GM18870 (cell line): ENCODE results near the gene LRGUK.
"Not testable (repeated sequence)": the region's sequence is repeated elsewhere in the genome, so short reads cannot be mapped to it uniquely, and the experiment has no call there.

Source experiments
- ATAC-seq: cut with Tn5 transposase; IDR thresholded peaks from one replicate; pipeline ENCODE4 v1.9.1; 2021; ENCODE audit warnings: moderate library complexity; ENCODE audit not compliant: unreplicated experiment

LRGUK gene

DNA sequence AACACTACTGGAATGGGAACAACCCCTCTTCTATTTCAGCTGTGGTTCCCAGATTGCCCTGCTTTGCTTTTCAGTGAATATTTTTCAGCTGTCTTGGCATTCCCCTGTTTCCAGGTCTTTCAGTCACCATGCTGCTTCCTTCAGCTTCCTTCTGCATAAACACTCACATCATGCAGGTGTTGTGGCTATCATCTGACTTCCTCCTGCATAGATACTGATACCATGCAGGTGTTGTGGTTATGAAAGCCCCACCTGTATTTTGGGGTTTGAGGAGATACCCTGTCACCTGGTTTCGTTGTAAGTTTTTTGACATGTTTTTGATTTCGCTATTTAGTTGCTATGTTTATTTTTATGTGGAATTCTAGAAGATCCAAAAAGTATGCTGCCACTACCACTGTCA is 118.1 kb downstream of the LRGUK start:
- no peak for ATAC-seq

DNA sequence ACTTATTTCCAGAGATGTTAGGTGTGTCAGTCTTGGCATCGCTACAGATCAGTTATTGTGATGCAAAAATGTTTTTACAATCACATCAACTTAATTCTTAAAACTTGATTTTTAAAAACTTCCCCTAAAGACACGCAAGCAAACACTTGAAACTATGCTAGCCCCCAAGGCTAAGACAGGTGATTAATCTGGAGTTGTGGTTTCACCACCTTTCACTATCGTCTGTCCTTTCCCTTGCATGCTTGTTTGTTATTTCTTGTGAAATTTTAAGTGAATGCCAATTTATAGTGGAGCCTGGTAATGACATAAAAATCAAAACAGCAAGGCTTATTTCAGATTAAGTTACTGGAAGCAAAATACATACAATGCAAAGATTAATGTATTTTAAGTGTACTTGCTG is 119.2 kb downstream of the LRGUK start:
- ATAC-seq: no peak

DNA sequence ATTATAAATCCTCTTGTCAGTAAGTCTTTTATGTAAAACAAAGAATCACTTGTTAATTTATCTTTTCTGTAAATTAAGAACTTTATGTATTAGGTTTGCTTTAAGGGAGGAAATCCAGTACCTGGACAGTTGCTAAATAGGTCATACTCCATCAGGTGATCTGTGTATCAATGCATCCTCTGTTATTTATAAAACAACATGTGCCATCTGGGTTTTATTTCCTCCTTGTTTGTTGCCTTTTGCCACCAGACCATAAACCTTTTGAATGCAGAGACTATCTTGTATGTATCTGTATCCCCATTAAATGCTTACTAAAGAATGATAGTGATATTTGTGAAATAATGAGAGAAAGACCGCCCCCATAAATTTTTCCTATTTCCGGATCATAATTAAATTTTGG is 119.6 kb downstream of the LRGUK start:
- no peak for ATAC-seq

DNA sequence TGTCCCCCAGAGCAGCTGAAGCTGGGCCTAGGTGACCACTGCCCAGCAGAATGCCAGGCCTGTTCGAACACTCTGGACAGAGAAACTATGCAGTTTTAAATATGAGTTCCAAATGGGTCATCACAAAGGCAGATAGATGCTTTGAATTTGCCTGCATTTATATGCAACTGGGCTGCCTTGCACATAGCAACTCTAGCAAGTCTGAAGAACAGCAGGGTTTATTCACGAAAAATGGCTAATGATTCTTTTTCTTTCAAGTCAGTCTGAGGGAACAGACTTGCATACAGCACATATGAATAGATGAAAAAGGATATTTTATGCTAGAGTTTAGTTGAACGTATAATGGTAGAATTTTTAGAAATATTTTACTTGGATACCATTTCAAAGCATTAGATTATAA is 121.1 kb downstream of the LRGUK start:
- no peak for ATAC-seq

DNA sequence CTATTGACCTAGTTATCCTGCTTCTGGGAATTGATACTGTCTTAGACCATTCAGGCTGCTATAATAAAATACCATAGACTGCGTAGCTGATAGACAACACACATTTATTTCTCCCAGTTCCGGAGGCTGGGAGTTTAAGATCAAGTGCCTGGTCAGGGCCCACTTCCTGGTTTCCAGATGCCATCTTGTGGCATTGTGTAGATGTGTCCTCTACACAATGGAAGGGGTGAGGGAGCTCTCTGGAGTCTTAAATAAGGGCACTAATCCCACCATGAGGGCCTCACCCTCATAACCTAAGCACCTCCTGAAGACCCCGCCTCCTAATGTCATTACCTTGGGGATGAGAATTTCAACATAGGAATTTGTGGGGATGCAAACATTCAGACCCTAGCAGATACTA is 127.2 kb downstream of the LRGUK start:
- no peak for ATAC-seq

DNA sequence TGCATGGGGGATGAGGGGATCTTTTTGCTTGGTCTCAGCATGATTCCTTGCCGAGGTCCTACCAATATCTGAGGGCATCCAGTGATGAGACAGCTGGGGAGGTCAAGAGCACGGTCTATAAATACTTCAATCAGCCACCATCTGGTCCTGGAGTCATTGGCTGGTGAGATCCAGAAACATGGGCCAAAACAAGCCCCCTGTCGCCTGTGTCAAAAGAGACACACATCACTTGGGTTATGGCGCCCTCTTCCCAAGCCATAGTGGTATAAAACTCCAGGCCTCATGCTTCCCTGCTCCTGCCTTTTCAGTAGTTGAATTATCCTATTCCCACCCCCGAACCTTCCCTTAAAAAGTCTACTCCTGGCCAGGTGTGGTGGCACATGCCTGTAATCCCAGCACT is 128.7 kb downstream of the LRGUK start:
- ATAC-seq: no peak

DNA sequence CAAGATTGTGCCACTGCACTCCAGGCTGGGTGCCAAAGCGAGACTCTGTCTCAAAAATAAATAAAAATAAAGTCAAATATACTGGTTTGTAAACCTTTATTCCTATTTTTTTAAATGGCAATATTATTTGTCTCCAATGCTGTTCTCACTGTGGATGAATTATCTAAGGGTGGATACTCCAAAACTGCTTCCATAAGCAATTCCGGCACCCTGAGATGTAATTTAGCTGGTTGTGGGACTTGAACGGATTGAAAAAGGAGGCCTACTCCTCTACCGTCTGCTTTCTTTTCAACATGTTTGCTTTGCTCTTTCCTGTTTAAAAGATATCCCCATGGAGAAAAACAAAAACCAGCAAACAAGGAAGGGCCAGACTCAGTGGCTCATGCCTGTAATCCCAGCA is 135.2 kb downstream of the LRGUK start:
- ATAC-seq: no peak

DNA sequence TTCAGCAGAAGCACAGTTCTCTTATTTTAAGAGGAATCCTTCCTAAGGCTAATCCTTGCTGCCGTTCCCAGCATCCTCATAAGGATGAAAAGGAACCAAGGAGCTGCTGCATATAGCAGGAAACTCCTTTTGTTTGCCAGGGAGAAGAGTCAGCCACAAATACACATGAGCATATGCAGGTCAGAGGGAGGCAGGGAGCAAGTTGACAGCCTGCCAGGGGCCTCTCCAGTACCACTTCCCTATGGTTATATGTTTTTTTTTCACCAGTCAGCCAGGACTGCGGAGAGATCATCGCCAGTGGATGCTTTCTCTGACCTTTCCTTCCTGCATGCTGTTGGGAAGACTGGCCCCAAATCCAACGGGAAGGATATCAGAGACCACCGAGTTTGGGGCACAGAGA is 149.8 kb downstream of the LRGUK start:
- no peak for ATAC-seq

DNA sequence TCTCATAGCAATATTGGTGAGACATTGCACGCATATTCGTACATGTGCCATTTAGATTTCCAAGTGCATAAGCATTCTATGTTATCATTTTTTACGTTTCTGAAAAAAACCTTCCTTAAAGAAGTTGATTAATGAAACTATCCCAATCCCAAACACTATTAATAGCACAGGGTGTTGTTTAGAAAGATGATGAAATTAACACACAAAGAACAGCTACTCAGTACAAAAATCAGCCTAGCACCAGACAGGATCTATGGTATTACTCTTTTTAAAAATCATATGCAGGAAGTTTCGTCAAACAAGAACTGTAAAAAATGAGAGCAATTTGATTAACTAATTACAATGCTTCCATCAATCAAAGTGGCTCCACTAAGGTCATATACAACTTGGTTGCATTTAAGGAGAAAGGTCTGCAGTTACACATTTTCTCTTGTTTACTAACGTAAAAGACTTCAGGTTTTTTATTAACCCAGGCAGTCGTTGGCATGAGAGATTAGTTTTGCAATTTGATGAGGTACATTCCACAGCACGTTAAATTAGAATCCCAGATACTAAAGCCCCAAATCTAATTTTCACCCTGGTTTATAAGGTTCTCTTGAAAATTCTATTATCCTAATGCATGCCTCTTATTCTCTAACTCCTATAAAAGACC is 151.5 kb downstream of the LRGUK start:
- ATAC-seq: no peak

DNA sequence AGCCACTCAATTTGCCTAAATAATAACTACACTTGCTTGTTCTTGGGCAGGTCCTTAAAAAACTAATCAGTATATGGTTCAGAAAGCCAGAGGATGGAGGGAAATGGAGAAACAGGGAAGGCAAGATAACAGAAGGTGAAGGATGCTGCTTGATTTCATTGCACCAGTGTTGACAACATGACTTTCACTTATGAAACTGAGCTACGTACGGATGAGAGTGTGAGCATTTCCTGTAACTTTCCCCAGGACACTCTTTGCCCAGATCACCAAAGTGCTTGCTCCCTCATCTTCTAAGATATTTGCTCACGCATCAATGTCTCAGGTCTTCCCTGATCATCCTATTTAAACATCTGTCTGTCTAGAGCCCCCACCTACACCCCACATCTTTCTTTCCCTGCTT is 152.2 kb downstream of the LRGUK start:
- no peak for ATAC-seq

DNA sequence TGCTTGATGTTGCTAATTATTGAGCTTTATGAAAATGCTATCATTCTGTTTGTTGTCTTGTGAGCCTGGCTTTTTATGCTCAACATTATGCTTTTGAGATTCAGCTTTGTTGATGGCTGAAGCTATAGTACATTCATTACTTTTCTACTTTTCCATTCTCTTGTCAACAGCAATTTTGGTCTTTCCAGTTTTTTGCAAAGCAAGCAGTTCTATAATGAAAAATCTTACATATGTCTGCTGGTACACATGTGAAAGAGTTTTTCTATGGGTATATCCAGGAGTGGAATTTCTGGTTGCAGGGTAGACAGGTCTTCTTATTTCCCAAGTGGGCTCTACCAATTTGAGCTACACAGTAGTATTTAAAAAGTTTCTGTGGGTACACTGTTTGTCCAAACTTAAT is 152.8 kb downstream of the LRGUK start:
- ATAC-seq: no peak

DNA sequence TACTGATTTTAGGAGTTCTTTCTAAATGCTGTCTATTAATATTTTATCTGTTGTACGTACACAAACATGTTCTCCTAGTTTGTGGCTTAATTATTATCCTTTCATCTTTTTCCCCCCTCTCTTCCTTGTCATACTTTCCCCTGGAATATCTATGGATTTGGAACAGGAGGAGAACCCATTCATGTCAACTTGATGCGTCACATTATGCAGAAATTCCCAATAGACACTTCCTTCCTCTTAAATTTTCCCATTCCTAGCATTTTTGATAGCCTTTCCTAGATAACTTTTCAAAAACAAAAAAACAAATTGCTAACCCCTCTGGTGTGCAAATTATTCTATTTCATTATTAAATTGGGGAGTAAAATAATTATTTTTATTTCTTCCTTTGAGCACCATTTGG is 153.4 kb downstream of the LRGUK start:
- no peak for ATAC-seq

DNA sequence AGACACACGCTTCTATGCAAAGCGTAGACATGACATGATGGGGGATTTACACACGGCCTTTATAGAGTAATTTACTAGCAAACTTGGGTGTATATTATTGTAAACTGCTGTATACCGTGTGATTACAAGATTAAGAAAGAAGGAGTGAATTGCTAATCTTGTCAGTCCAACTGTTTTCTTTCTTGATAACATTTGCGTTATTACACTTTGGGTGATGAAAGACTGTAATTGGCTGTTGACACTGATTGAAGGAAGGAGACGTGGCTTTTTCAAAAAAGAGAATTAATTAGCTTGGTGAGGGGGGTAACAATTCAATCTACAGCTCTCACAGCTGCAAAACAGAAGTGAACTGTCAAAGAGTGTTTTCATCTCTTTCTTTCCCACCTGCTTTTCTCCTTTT is 156.9 kb downstream of the LRGUK start:
- no peak for ATAC-seq

DNA sequence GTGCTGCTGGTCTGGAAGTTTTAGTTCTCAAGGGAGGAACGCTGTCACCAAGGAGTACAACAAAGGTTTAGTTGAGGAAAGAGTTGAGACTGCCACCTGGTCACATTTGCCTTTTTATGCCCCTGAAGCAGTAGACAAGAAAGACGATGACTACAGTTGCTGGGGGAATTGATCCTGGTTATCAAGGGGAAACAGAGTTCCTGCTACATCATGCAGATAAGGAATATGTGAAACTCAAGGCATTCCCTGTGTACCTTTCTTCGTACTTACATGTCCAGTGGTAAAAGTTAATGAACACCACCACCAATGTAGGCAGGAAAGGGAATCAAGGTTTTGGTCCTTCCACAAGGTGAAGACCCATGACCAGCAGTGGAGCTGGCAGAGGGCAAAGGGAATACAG is 157.8 kb downstream of the LRGUK start:
- no peak for ATAC-seq

DNA sequence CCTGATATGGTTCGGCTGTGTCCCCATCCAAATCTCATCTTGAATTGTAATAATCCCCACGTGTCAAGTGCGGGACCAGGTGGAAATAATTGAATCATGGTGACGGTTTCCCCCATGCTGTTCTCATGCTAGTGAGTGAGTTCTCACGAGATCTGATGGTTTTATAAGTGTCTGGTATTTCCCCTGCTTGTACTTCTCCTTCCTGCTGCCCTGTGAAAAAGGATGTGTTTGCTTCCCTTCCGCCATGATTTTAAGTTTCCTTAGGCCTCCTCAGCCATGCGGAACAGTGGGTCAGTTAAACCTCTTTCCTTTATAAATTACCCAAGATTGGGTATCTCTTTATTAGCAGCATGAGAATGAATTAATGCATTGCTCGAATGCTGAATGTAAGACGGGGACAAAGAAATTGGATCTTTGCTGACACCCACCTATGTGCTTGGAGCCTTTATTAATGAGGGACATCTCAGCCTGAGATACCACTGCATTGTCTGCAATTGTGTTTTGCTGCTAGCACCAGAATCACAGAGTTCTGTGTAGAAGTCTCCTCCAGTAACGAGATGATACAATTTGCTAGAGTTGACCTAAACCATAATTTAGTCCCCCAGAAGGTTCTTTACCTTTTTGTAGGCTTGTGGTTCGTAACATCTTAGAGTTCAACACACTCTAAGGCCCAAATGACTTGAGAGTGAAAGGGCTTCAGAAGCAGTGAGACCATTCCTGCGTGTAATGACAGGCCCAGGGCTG is 160.9 kb downstream of the LRGUK start:
- no peak for ATAC-seq

DNA sequence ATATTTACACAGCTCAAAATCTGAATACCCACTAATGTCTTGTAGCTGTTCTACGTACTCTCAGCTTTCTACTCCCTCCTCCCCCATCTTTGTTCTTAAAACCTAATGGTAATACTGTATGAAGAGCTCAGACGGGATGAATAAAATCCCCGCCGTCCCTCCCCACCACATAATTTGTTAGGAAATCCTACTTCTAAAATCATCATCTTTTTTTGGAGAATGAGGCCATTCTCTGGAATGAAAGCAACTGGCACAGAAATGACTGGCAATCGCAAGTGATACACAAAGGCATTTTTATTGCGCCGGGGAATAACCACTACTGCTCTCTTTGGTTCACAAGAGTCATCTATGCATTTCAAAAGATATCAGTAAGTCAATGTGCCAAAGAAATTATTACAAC is 162.3 kb downstream of the LRGUK start:
- ATAC-seq: no peak

DNA sequence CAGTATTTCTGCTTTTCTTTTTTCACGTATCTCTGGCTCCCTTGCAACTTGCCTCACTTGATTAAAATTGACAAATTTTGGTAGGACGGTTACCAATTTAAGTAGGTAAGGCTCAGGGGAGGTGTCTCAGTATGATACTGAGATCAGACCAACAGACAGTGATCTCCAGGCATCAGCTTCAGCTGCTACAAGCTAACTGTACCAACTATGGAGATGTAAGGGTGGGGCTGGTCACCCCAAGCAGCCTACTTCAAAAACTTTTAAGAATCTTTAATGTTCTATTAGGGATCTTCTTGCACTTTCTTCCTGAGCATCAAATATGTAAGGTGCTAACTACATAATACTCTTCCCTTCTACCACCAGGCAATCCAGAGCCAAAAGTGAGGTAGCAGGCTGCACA is 162.7 kb downstream of the LRGUK start:
- ATAC-seq: no peak

DNA sequence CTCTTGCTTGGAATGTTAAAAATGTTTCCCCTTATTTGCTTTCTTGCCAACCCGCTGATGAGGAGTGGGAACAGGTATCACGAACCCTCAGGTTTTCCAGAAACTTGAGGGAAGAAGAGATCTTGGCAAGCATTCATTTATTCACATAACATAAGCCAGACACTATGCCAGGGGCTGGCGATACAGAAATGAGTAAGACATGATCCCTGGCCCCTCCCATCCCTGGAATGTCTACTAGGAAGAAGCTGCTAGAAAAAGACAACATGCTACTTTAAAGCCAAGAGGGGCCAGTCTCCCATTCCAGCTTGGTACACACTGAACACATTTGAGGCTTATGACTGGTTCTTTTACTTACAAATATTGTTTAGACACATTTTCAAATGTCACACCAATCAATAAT is 163.1 kb downstream of the LRGUK start:
- ATAC-seq: no peak

DNA sequence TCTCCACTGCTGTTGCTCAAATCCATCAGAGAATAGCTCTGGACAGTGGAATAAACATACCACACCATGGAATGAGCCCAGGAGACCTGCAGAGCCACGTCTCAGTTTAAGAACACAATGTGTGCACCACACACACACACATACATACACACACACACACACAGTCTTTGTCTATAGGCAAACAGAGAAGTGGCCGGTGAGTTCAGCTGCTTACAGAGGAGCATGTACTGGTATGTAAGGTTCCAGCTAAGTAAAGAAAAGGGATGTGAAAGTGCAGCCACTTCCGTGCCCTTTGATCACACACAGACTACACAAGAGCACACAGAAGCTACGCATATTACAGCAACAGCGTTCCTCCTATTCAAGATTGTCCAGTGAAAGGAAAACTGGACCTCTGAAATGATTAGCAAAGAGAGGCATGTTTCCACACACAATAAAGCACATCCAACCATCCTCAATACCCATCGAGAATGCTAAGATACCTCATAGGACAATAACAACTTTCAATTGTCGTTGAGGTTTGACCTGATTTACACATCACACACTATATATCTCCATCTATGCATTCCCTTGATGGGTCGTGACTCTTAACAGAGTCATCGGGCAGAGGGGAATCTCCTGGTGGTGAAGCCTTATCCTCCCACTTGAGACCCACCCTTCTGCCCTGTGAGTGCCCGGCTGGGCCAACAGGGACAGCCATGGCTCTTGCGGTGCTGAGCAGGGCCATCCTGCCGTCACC is 166.0 kb downstream of the LRGUK start:
- ATAC-seq: peak; percentile 99

DNA sequence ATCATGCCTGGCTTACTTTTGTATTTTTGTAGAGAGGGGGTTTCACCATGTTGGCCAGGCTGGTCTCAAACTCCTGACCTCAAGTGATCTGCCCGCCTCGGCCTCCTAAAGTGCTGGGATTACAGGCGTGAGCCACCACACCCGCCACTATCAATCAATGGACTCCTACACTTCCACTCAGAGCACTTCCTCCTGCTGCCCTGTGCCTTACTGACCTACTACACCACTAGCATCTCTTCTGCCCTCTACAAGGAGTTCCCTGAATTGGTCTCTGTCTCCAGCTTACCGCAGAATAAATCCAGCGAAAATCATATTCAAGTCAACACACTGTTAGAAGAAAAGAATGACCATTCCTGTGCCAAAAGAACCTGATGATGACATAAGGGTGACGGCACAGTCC is 168.8 kb downstream of the LRGUK start:
- ATAC-seq: not testable (repeated sequence)

DNA sequence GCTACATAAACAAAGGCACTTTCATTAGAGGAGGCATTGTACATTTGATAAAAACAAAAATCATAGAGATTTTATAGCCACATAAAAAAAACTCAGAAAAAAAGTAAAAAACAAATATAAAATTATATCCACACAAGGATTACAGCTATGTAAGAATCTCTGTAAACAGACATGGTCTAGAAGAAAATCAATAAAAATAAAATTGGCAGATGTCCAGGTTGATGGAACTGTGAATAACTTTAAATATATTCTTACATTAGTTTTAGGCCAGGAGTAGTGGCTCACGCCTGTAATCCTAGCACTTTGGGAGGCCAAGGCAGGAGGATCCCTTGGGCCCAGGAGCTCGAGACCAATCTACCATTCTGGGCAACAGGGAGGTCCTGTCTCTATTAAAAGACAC is 170.3 kb downstream of the LRGUK start:
- ATAC-seq: no peak
